Uterus (tissue), 2 donors: ENCODE data around the gene INO80E.

Experiments
- POLR2A ChIP-seq, 2 donors: fragments of 450-650 bp; IDR thresholded peaks; one replicate each; pipeline ENCODE4 v1.6.1; 2016; ENCODE audit warnings: antibody characterized with exemption in 2 of 2, mild to moderate bottlenecking in 1 of 2, moderate library complexity in 1 of 2
- TF ChIP-seq, protein P1 (sequence below), 4 experiments: fragments of 200-600 bp in 2 of 4; fragments of 450-650 bp in 2 of 4; sonication (generic) in 2 of 4; IDR thresholded peaks; one replicate each; pipeline ENCODE4 v1.5.1; 2016 to 2019; ENCODE audit warnings: antibody characterized with exemption in 4 of 4, mild to moderate bottlenecking in 2 of 4, moderate library complexity in 1 of 4

DNA sequence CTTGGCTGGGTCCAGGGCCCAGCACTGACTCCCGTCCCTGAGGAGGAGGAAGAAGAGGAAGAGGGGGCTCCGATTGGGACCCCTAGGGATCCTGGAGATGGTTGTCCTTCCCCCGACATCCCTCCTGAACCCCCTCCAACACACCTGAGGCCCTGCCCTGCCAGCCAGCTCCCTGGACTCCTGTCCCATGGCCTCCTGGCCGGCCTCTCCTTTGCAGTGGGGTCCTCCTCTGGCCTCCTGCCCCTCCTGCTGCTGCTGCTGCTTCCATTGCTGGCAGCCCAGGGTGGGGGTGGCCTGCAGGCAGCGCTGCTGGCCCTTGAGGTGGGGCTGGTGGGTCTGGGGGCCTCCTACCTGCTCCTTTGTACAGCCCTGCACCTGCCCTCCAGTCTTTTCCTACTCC is 9.1 kb upstream of the INO80E start:
- TF ChIP-seq, protein P1, sequence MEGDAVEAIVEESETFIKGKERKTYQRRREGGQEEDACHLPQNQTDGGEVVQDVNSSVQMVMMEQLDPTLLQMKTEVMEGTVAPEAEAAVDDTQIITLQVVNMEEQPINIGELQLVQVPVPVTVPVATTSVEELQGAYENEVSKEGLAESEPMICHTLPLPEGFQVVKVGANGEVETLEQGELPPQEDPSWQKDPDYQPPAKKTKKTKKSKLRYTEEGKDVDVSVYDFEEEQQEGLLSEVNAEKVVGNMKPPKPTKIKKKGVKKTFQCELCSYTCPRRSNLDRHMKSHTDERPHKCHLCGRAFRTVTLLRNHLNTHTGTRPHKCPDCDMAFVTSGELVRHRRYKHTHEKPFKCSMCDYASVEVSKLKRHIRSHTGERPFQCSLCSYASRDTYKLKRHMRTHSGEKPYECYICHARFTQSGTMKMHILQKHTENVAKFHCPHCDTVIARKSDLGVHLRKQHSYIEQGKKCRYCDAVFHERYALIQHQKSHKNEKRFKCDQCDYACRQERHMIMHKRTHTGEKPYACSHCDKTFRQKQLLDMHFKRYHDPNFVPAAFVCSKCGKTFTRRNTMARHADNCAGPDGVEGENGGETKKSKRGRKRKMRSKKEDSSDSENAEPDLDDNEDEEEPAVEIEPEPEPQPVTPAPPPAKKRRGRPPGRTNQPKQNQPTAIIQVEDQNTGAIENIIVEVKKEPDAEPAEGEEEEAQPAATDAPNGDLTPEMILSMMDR (IDR thresholded peaks at IDR 0.05) = no peak
- no peak for TF ChIP-seq POLR2A (IDR thresholded peaks at IDR 0.05)
